ENCODE data around the gene GHRH. TPM values are rescaled to one million over a fixed set of nuclear protein-coding genes. Genes with fewer than 3 reads are reported as not detected.

GHRH gene
- polyA plus RNA-seq, 1 donor, result not detected

DNA sequence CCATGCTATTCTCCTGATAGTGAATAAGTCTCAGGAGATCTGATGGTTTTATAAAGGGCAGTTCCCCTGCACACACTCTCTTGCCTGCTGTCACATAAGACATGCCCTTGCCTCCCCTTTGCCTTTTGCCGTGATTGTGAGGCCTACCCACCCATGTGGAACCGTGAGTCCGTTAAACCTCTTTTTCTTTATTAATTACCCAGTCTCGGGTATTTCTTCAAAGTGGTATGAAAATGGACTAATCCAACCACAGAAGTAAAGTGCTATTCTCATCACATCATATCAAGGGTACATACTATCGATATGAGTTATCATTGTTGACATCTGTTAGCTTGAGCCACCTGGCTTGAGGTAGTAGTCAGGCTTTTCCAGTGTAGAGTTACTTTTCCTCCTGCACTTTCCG, 30.1 kb upstream of the GHRH start:
- no peak for DNase-seq

GRCh38 chr20:37290158-37290810, 28.7 kb upstream of the GHRH start:
- no peak for DNase-seq

GRCh38 chr20:37288091-37288490, 26.5 kb upstream of the GHRH start:
- no peak for DNase-seq

DNA sequence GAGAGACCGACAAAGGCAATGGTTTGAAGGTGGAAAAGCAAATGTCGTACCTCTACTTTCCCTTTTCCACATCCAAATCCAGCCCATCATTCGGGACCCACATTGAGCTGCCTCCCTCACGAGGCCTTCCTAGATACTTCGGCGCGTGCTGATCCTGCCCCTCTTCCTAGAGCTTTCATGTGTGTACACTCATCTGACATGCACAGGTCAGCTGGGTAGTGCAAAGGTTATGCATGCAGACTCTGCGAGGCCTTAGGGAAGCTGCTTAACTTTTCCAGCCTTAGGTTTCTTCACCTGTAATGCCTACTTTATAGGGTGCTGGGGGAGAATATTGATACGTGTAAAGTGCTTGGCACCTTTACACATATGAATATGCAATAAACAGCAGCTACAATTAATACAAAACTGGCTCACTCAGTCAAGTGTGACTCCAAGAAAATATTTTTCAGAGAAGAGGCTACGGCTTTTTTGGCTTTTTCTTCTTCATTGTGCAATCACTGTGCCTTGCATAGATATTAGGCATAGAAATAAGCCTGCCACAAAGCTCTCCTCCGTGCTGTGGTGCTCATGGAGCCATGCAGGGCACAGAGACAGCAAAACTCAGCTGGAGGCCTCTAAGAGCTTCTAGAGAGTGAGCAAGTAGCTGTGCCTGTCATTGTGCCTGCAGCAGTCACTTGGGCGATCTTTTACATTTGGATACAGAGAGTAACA, 24.2 kb upstream of the GHRH start:
- DNase-seq, result no peak

GRCh38 chr20:37284691-37285161, 23.1 kb upstream of the GHRH start:
- DNase-seq, result no peak

GRCh38 chr20:37283530-37284195, 22.0 kb upstream of the GHRH start:
- DNase-seq, result no peak

GRCh38 chr20:37282556-37282955, 20.9 kb upstream of the GHRH start:
- peak; percentile 46 for DNase-seq

- DNase-seq, result no peak
These were observed 18.8 kb upstream of the GHRH start for GRCh38 chr20:37280403-37280802.

DNA sequence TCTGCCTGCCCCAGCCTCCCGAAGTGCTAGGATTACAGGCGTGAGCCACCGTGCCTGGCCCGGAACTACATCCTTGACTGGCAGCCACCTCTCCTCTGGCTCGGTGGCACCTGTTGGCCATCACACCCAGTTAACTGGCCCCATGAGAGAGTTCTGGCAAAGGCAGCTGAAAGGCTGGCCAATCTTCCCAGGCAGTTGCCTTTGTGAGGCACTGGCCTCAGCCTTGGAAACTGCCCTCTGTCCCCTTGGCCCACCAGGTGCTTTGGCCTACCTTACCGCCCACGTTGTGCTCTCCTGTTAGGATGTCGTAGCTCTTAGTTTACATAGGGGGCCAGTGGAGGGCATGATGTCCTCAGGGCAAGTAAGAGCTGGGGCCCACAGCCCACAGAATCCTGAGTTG, 18.2 kb upstream of the GHRH start:
- no peak for DNase-seq

DNA sequence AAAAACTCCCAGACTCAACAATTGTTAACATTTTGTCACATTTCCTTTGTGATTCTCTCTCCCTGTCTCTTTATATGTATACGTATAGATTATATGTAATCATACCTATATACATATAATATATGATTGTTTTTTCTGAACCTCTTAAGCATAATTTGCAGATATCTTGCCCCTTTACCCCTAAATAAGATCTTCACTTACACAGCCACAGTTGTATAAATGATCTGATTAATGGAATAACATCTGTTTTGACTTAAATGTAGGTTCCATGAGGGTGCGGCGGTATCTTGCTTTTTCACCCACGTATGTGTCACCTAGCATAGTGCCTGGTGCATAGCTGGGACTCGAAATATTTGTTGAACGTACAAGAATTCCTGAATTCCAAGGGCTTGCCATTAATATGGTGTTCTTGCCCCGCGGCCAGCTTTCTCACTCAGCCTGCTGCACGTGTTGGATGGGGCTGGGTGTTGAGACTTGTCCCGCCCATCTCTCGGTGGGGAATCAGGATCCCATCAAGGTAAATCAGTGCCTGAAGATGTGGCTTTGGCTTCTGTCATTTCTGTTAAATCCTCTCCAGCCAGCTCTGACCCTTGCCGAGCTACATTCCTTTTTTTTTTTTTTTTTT, 17.5 kb upstream of the GHRH start:
- DNase-seq, result no peak

- DNase-seq, result no peak
These were observed 15.6 kb upstream of the GHRH start for GRCh38 chr20:37277253-37277593.

- DNase-seq, result peak; percentile 75
These were observed 15.1 kb upstream of the GHRH start for GRCh38 chr20:37276494-37277252.

GRCh38 chr20:37274851-37275524, 13.4 kb upstream of the GHRH start:
- no peak for DNase-seq

DNA sequence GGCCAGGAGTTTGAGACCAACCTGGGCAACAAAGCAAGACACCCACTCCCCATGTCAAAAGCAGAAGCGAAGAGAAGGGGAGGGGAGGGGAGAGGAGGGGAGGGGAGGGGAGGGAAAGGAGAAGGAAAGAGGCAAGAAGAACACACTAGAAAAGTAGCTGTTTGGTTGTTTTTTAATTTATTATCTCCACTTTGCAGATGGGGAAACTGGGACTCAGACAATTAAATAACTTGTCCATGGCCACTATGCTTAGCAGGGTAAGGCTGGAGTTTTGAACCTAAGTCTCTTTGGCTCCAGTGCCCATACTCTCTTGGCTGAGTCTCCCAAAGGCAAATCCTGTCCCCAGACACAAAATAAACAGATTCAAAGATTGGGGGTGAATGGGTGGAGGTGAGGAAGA, 12.4 kb upstream of the GHRH start:
- DNase-seq, result no peak

DNA sequence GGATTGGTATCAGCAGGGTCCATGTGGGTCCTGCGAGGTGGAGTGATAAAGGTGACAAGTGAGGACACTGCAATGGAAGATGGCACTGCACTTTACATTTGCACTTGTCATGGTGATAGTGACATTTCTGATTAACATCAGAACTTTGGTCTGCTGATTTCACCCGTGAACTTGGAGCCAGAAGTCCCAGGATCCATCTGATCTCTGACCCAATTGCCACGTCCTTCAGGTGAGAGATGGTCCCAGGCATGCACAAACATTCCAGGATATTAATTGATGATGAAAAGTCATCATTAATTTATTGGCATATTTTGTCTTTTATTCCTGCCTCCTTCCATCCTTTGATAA, 9.8 kb upstream of the GHRH start:
- DNase-seq, result no peak

GRCh38 chr20:37270576-37271420, 9.2 kb upstream of the GHRH start:
- no peak for DNase-seq

DNA sequence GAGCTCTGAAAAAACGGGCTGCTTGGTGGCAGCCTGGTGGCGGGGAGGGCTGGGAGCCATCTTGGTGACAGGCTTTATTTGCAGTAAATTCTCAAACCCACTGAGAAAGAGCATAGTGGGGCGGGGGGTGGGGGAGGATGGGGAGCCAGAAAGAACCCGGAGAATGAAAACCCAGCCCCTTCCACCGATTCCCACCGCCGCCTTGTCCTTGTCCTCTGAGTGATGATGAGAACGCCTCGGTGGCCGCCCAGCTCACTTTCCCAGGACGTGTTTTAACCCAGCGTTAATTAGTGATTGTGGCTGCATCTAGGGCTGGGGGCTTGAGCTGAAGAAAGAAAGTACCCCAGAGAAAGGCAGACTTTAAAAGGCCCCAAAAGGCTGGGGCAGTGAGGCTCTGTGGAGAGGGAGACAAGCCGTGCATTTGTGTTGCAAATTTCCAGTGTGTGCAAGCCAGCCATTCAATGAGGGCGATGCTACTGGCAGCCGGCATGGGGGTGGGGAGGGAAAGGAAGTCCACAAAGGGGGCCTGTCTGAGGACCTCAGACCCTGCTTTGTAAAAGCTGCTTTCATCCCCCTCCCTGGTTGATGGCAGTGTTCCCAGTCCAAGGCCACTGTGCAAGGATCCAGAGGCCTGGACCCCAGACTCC, 6.2 kb upstream of the GHRH start:
- DNase-seq, result no peak

GRCh38 chr20:37266940-37267666, 5.5 kb upstream of the GHRH start:
- no peak for DNase-seq

DNA sequence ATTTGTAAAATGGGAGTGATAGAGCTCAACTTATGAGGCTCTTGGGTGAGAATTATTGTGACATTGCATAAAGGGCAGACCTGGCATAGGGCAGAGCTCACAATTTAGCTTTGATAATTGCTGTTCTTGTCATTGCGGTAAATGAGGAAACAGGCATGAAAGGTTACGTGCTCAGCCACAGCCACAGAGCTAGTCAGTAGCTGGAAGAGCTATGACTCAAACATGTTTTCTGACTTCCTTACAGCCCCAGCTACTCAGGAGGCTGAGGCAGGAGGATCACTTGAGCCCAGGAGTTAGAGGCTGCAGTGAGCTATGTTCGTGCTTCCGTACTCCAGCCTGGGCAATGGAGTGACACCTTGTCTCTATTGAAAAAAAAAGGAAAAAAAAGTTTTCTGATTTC, 3.5 kb upstream of the GHRH start:
- no peak for DNase-seq

- DNase-seq, result no peak
These were observed 2.1 kb upstream of the GHRH start for GRCh38 chr20:37263686-37264085.
